Hepatic stellate cell (primary cell): Measurements from ENCODE around the gene LMNA.

Source experiments
- DNase-seq: peaks from one replicate; pipeline ENCODE4 v3.0.0; 2011; ENCODE audit warnings: low spot score

LMNA gene

GRCh38 chr1:156082309-156083091, 32.0 kb upstream of the LMNA start, which contains the start of gene MEX3A:
Gene MEX3A (minus strand): TSS chr1:156082465. CDS start chr1:156081998, 467 bp downstream.
- DNase-seq, result peak; percentile 90

- no peak for DNase-seq
Measured at GRCh38 chr1:156083800-156084790, 30.4 kb upstream of the LMNA start.

- DNase-seq, result no peak
Measured at GRCh38 chr1:156086256-156086662, 28.3 kb upstream of the LMNA start.

- no peak for DNase-seq
Measured at GRCh38 chr1:156089704-156090103, 24.8 kb upstream of the LMNA start.

GRCh38 chr1:156090138-156090839, 24.2 kb upstream of the LMNA start:
- no peak for DNase-seq

- peak; percentile 74 for DNase-seq
Measured at GRCh38 chr1:156090840-156091188, 23.7 kb upstream of the LMNA start.

GRCh38 chr1:156091610-156092009, 22.9 kb upstream of the LMNA start:
- DNase-seq, result no peak

- no peak for DNase-seq
Measured at GRCh38 chr1:156095906-156096508, 18.5 kb upstream of the LMNA start.

GRCh38 chr1:156096640-156097391, 17.7 kb upstream of the LMNA start:
- peak; percentile 90 for DNase-seq

GRCh38 chr1:156097499-156098178, 16.9 kb upstream of the LMNA start:
- no peak for DNase-seq

- no peak for DNase-seq
Measured at GRCh38 chr1:156098784-156099183, 15.7 kb upstream of the LMNA start.

- no peak for DNase-seq
Measured at GRCh38 chr1:156099282-156099681, 15.2 kb upstream of the LMNA start.

- DNase-seq, result no peak
Measured at GRCh38 chr1:156100205-156100995, 14.1 kb upstream of the LMNA start.

GRCh38 chr1:156101880-156102279, 12.6 kb upstream of the LMNA start:
- no peak for DNase-seq

GRCh38 chr1:156102633-156103511, 11.6 kb upstream of the LMNA start:
- DNase-seq, result peak; percentile 63

GRCh38 chr1:156103521-156103947, 11.0 kb upstream of the LMNA start:
- DNase-seq, result peak; percentile 70

GRCh38 chr1:156104065-156104810, 10.3 kb upstream of the LMNA start:
- peak; percentile 94 for DNase-seq
